Sigmoid colon (tissue), 7 donors: Measurements from ENCODE around the gene PSMD8. TPM values are rescaled to one million over a fixed set of nuclear protein-coding genes. Genes with fewer than 3 reads are reported as not detected.
A peak's percentile ranks its signal among the peaks of the same experiment; 100 is the strongest.

Source experiments
- DNase-seq: peaks from one replicate; pipeline ENCODE4 v3.0.0-alpha.2; 2019
- H3K27ac ChIP-seq, 4 donors: fragments of 200-600 bp; sonication (generic); one replicate each; pipeline ENCODE4 v1.5.1; 2016 to 2019; ENCODE audit warnings: mild to moderate bottlenecking in 1 of 4
- H3K27me3 ChIP-seq, 3 donors: fragments of 200-600 bp; sonication (generic); one replicate each; pipeline ENCODE4 v1.5.1; 2019; ENCODE audit warnings: mild to moderate bottlenecking in 1 of 3
- H3K36me3 ChIP-seq, 4 donors: fragments of 200-600 bp; sonication (generic); one replicate each; pipeline ENCODE4 v1.5.1; 2016 to 2019
- H3K4me1 ChIP-seq, 4 donors: fragments of 200-600 bp; sonication (generic); one replicate each; pipeline ENCODE4 v1.5.1; 2017 to 2019
- H3K4me3 ChIP-seq, 4 donors: fragments of 200-600 bp; sonication (generic); one replicate each; pipeline ENCODE4 v1.5.1; 2017 to 2019; ENCODE audit warnings: mild to moderate bottlenecking in 2 of 4, moderate library complexity in 1 of 4
- H3K9me3 ChIP-seq, 4 donors: fragments of 200-600 bp in 3 of 4; sonication (generic) in 3 of 4; one replicate each; pipeline versions ENCODE4 v1.5.1 to v1.6.1; 2013 to 2019
- CTCF ChIP-seq, 4 experiments: fragments of 450-650 bp in 3 of 4; fragments of 200-600 bp in 1 of 4; IDR thresholded peaks; one replicate each; pipeline ENCODE4 v1.5.1; 2016 to 2019; ENCODE audit warnings: antibody characterized with exemption in 4 of 4, mild to moderate bottlenecking in 3 of 4, moderate library complexity in 2 of 4
- EP300 ChIP-seq, 4 donors: sonication (generic); formaldehyde crosslinking; IDR thresholded peaks; one replicate each; pipeline ENCODE4 v1.6.1; 2017; ENCODE audit warnings: antibody characterized with exemption in 4 of 4
- POLR2A ChIP-seq, 2 donors: fragments of 450-650 bp; IDR thresholded peaks; one replicate each; pipeline ENCODE4 v1.6.1; 2016; ENCODE audit warnings: antibody characterized with exemption in 2 of 2, mild to moderate bottlenecking in 2 of 2, moderate library complexity in 2 of 2
- POLR2AphosphoS5 ChIP-seq, 4 donors: sonication (generic); formaldehyde crosslinking; IDR thresholded peaks; one replicate each; pipeline ENCODE4 v1.6.1; 2017; ENCODE audit warnings: antibody characterized with exemption in 4 of 4
- WGBS, 2 donors: extraction: QIAGEN DNeasy Blood & Tissue Kit; methylation state at CpG; one replicate each; pipeline ENCODE4 v1.1.7; 2013; 5-methylcytosine and 5-hydroxymethylcytosine counted together
- intact Hi-C: fragments of 100-400 bp; cut with DNase I; formaldehyde crosslinking; loops from one replicate; pipeline ENCODE4 v1.15.1; 2023
- polyA plus RNA-seq, 3 donors: library from polyadenylated mRNA; stranded (reverse); fragments of 200-250 nt; gene quantifications; one replicate each; pipeline ENCODE4 v1.2.3, GENCODE V29; 2013
- total RNA-seq, 4 donors: library from RNA; depleted of rRNA; stranded (reverse); fragments of >200 nt; gene quantifications; one replicate each; pipeline ENCODE4 v1.1.0, GENCODE V29; 2016
- donor health status: healthy with polysubstance abuse.
- donor health status: Bipolar disorder and iron deficiency.
- donor health status: healthy.

The PSMD8 gene
- total and polyA plus RNA-seq, 7 donors = 125 to 271 (median 147) TPM

- Histone ChIP-seq H3K4me1 (peaks cover 0 to 4% (median 0%) of the 10 kb centered on the region in 4 donors), H3K9me3 (no peaks in the 10 kb centered on the region), H3K36me3 (no peaks in the 10 kb centered on the region), H3K4me3 (no peak overlapping the region), H3K27ac (no peak overlapping the region), H3K27me3 (peaks cover 4 to 41% (median 23%) of the 10 kb centered on the region in 3 donors)
- TF ChIP-seq EP300 (IDR thresholded peaks at IDR 0.05) = no peak
- no peak for TF ChIP-seq CTCF (IDR thresholded peaks at IDR 0.05)
- TF ChIP-seq POLR2A (IDR thresholded peaks at IDR 0.05) = no peak
- TF ChIP-seq POLR2AphosphoS5 (IDR thresholded peaks at IDR 0.05) = no peak
- intact Hi-C loops = no loop called here
- WGBS, 2 donors = 52 to 58% methylated on average over 14 of the region's 14 CpGs
- DNase-seq = no peak
Measured at GRCh38 chr19:38429055-38429810, 54.9 kb downstream of the PSMD8 start.

GRCh38 chr19:38429811-38430156, 55.4 kb downstream of the PSMD8 start:
- DNase-seq = no peak
- 70 to 89% methylated on average over 2 of the region's 2 CpGs for WGBS, 2 donors
- peaks cover 0 to 4% (median 0%) of the 10 kb centered on the region in 4 donors for H3K4me1 ChIP-seq
- H3K27ac ChIP-seq = no peak overlapping the region
- H3K27me3 ChIP-seq = peaks cover 8 to 41% (median 28%) of the 10 kb centered on the region in 3 donors
- TF ChIP-seq EP300 (IDR thresholded peaks at IDR 0.05) (no peak), POLR2A (IDR thresholded peaks at IDR 0.05) (no peak)
- no peak overlapping the region for H3K4me3 ChIP-seq
- no peaks in the 10 kb centered on the region for H3K36me3 ChIP-seq
- H3K9me3 ChIP-seq = no peaks in the 10 kb centered on the region
- intact Hi-C loops = no loop called here

GRCh38 chr19:38430931-38431330, 56.6 kb downstream of the PSMD8 start:
- WGBS, 2 donors = 58 to 82% methylated on average over 7 of the region's 7 CpGs
- peaks cover 12 to 41% (median 31%) of the 10 kb centered on the region in 3 donors for H3K27me3 ChIP-seq

GRCh38 chr19:38433268-38433733, 58.9 kb downstream of the PSMD8 start, which contains the start of gene RYR1:
RYR1 (plus strand) TSS chr19:38433691; CDS start chr19:38433830, 139 bp downstream.
- peaks cover 0 to 4% (median 0%) of the 10 kb centered on the region in 4 donors for H3K4me1 ChIP-seq
- TF ChIP-seq EP300 (IDR thresholded peaks at IDR 0.05) (no peak), CTCF (IDR thresholded peaks at IDR 0.05) (no peak), POLR2A (IDR thresholded peaks at IDR 0.05) (no peak), POLR2AphosphoS5 (IDR thresholded peaks at IDR 0.05) (no peak)
- peak within 1 kb of the TSS in 1 of 4 donors; percentile 31 for H3K4me3 ChIP-seq
- H3K9me3 ChIP-seq = no peaks in the 10 kb centered on the region
- intact Hi-C loops = no loop called here
- DNase-seq = no peak
- peaks cover 12 to 49% (median 36%) of the 10 kb centered on the region in 3 donors for H3K27me3 ChIP-seq
- no peak within 1 kb of the TSS for H3K27ac ChIP-seq
- H3K36me3 ChIP-seq = no peaks in the 10 kb centered on the region
- 16 to 17% methylated on average over 20 of the region's 20 CpGs for WGBS, 2 donors

More at GRCh38 chr19:38430931-38431330, 56.6 kb downstream of the PSMD8 start:
- intact Hi-C loops = no loop called here
- no peak for DNase-seq
- no peaks in the 10 kb centered on the region for H3K9me3 ChIP-seq
- H3K4me3 ChIP-seq = no peak overlapping the region
- no peak overlapping the region for H3K27ac ChIP-seq
- H3K4me1 ChIP-seq = peaks cover 0 to 4% (median 0%) of the 10 kb centered on the region in 4 donors
- no peak for TF ChIP-seq EP300 (IDR thresholded peaks at IDR 0.05)
- TF ChIP-seq POLR2AphosphoS5 (IDR thresholded peaks at IDR 0.05) = no peak
- TF ChIP-seq POLR2A (IDR thresholded peaks at IDR 0.05) = no peak
- TF ChIP-seq CTCF (IDR thresholded peaks at IDR 0.05) = no peak
- no peaks in the 10 kb centered on the region for H3K36me3 ChIP-seq

Other genes with a start within 250 kb of the PSMD8 start
- gene DPF1, start 150.3 kb upstream of the PSMD8 start, total RNA-seq = not detected
- 1 to 10 TPM in 1 of 3 donors, under 1 TPM in 1, not detected in 1; 0.12 to 1.4 TPM for gene DPF1, start 150.3 kb upstream of the PSMD8 start, polyA plus RNA-seq
- gene PPP1R14A, start 118.2 kb upstream of the PSMD8 start, total RNA-seq = 100 to 1,000 TPM; 441 to 736 (median 473) TPM
- gene PPP1R14A, start 118.2 kb upstream of the PSMD8 start, polyA plus RNA-seq = 10 to 100 TPM; 24.6 to 93.9 (median 29.9) TPM
- 10 to 100 TPM; 14.3 to 20.7 (median 16.6) TPM for gene SPINT2, start 110.0 kb upstream of the PSMD8 start, total RNA-seq
- 100 to 1,000 TPM; 170 to 616 (median 178) TPM for gene SPINT2, start 110.0 kb upstream of the PSMD8 start, polyA plus RNA-seq
- 10 to 100 TPM in 1 of 4 donors, 1 to 10 TPM in 1, not detected in 2; 5.8 to 18.2 TPM for gene C19orf33, start 70.3 kb upstream of the PSMD8 start, total RNA-seq
- 1,000 to 10,000 TPM in 2 of 3 donors, 100 to 1,000 TPM in 1; 704 to 2,364 (median 1,405) TPM for gene C19orf33, start 70.3 kb upstream of the PSMD8 start, polyA plus RNA-seq
- gene YIF1B, start 58.6 kb upstream of the PSMD8 start, total RNA-seq = 10 to 100 TPM; 12.5 to 22.5 (median 15.8) TPM
- gene YIF1B, start 58.6 kb upstream of the PSMD8 start, polyA plus RNA-seq = 10 to 100 TPM; 13.8 to 77.5 (median 14.3) TPM
- 10 to 100 TPM in 3 of 4 donors, 1 to 10 TPM in 1; 6.6 to 24.6 (median 14.2) TPM for gene KCNK6, start 54.7 kb upstream of the PSMD8 start, total RNA-seq
- 10 to 100 TPM in 1 of 3 donors, 1 to 10 TPM in 2; 5.4 to 20.6 (median 6.0) TPM for gene KCNK6, start 54.7 kb upstream of the PSMD8 start, polyA plus RNA-seq
- gene CATSPERG, start 38.7 kb upstream of the PSMD8 start, total RNA-seq = 1 to 10 TPM; 2.3 to 5.5 (median 4.4) TPM
- 1 to 10 TPM in 1 of 3 donors, under 1 TPM in 1, not detected in 1; 0.69 to 7.7 TPM for gene CATSPERG, start 38.7 kb upstream of the PSMD8 start, polyA plus RNA-seq
- gene GGN, start 13.5 kb downstream of the PSMD8 start, total RNA-seq = not detected
- gene GGN, start 13.5 kb downstream of the PSMD8 start, polyA plus RNA-seq = under 1 TPM in 1 of 3 donors, not detected in 2; 0.28 TPM
- 1 to 10 TPM in 1 of 4 donors, under 1 TPM in 2, not detected in 1; 0.27 to 1.5 (median 0.36) TPM for gene SPRED3, start 14.1 kb downstream of the PSMD8 start, total RNA-seq
- under 1 TPM in 2 of 3 donors, not detected in 1; under 0.01 to 0.47 TPM for gene SPRED3, start 14.1 kb downstream of the PSMD8 start, polyA plus RNA-seq
- gene FAM98C, start 28.5 kb downstream of the PSMD8 start, total RNA-seq = 10 to 100 TPM; 17.2 to 27.2 (median 18.6) TPM
- gene FAM98C, start 28.5 kb downstream of the PSMD8 start, polyA plus RNA-seq = 10 to 100 TPM; 26.1 to 30.0 (median 27.0) TPM
- gene RASGRP4, start 51.6 kb downstream of the PSMD8 start, total RNA-seq = 1 to 10 TPM; 2.5 to 3.6 (median 3.2) TPM
- gene RASGRP4, start 51.6 kb downstream of the PSMD8 start, polyA plus RNA-seq = 1 to 10 TPM in 1 of 3 donors, under 1 TPM in 2; 0.69 to 3.6 (median 0.90) TPM
- 1 to 10 TPM in 3 of 4 donors, under 1 TPM in 1; 0.71 to 4.1 (median 2.0) TPM for gene RYR1, start 59.1 kb downstream of the PSMD8 start, total RNA-seq
- gene RYR1, start 59.1 kb downstream of the PSMD8 start, polyA plus RNA-seq = under 1 TPM; under 0.01 to 0.85 (median under 0.01) TPM
- gene MAP4K1, start 243.4 kb downstream of the PSMD8 start, total RNA-seq = 1 to 10 TPM; 1.2 to 8.9 (median 1.3) TPM
- 10 to 100 TPM in 1 of 3 donors, 1 to 10 TPM in 2; 1.6 to 29.7 (median 4.8) TPM for gene MAP4K1, start 243.4 kb downstream of the PSMD8 start, polyA plus RNA-seq
- 100 to 1,000 TPM; 469 to 803 (median 546) TPM for gene EIF3K, start 244.6 kb downstream of the PSMD8 start, total RNA-seq
- 100 to 1,000 TPM; 498 to 637 (median 574) TPM for gene EIF3K, start 244.6 kb downstream of the PSMD8 start, polyA plus RNA-seq